Stimulated activated CD8-positive, alpha-beta memory T cell treated with anti-CD3 and anti-CD28 coated beads, Interleukin-4, amount 100 ng/mL, for 48 hours (primary cell): ENCODE results near the gene PRKCZ.
"Not testable (repeated sequence)": the region's sequence is repeated elsewhere in the genome, so short reads cannot be mapped to it uniquely, and the experiment has no call there.

ENCODE experiments used
- DNase-seq: peaks from one replicate; pipeline ENCODE4 v3.0.0-alpha.2; 2020

The PRKCZ gene

DNA sequence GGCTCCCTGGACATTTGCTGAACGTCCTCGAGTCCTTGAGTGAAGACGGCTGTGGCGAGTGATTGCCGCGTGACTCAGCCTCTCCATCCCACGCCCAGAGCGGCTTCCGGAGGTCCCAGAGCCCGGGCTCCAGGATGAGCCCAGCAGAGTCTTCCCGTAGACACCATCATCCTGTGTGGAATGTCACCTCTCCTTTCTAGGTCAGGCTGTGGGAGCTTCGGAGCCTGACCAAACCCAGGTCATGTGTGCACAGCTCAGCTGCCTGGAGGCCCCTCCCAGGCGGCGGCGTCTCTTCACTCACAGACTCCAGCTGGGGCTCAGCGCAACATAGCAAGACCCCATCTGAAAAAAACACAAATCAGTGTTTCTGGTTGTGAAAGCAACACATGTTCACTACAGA, 38.2 kb downstream of the PRKCZ start:
- no peak for DNase-seq

DNA sequence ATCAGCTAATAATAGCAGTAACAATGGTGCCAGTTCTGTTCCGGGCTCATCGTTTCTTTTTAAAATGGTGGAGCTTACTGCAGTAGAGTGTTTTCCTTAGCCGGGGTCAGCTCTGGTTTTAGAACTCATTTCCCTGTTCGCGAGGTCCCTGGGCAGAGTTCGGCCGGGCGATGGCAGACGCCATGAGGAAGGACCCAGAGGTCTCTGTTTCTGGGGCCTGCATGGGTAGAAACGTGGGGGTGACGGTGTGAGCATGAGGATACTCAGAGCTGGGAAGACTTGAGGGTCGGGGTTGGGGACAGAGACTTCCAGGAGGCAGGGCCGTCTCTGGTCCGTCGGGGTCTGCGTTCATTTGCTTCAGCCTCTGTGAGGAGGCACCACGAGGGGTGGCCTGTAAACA, 38.8 kb downstream of the PRKCZ start:
- DNase-seq = no peak

DNA sequence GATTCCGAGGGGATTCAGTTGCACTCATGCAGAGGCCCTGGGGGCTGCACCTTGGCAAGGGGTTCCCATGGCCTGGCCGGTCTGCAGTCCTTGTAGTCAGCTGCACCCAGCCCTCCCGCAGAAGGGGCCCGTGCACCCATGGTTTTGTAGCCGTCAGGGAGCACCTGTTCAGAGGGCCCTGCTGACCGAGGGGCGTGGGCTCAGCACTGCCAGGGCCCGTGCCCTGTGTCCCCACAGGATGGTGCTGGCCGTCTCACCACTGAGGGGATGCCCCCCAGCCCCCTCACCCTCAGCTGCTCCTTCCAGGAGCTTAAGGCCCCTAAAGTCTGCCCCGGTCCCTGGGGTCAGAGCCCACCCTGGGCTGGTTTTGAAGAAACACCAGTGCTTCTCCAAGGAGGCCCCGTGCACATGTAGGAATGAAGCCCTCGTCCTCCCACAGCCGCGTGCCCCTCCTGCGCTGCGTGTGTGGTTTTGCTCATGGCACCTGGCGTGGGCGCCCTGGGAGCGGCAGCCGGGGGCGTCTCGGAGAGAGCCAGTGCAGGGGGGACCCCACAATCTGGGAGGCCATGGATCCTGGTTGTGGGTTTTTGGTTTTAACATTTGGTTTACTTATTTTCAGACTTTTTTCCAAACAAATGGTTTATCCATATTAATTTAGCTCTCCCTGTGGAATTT, 40.1 kb downstream of the PRKCZ start:
- no peak for DNase-seq

DNA sequence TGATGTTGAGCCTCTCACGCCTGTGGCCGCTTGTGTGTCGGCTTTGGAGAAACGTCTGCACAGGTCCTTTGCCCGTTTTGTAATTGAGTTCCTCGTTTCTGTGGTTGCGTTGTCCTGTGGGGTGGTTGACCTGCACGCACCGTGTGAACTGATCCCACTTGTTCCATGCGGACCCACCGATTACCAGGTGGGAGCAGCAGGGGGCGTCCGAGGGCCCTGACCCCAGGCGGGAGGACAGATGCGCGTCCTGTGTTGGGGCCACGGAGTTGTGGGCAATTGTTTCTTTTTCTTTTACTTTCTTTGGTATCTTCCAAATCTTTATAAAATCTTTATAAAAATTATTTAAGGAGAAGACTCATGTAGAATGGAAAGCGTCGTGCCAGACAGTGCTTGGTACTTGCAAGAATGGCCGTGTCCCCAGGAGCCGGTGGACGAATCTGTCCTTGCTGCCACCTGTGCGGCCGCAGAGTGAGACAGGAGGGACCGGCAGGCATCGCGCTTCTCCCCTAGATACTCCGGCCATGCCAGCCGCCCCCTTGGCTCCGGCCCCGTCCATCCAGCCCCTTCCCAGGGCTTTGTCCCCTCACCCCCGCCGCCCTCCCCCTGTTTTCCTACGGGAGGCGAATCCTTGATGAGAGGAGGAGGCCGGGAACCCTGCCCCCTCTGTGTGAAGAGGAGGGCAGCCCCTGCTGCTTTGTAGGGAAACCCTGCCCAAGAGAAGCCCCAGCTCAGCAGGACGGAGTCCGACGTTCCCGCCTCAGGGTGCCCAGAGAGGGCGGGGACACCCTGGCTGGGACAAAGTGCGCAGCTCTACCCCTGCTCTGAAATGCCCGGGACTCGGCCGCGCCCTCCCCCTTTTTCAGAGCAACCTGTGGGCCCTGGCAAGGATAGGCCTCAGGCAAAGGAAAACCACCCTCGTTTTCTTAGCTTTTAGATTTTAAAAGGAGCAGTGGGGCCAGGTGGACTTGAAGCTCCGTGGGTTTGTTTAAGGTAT, 41.7 kb downstream of the PRKCZ start:
- peak; percentile 74 for DNase-seq

DNA sequence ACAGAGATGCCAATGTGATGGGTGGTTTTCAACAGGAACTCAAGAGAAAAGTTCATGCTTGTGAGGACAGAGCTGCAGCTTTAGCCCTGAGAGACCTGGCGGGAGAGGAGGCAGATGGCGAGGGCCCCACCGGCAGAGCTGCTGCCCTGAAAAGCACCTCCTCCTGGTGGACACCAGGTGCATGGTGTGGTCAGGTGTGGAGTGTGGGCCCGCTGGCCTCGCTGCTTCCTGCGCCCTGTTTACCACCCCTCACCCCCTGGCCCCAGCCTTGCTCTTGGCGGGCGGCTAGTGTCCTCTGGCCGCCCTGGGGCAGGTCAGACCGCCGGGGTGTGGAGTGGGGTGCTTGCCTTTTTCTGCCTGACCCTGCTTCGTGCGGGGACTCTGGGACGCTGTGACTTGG, 42.8 kb downstream of the PRKCZ start:
- no peak for DNase-seq

DNA sequence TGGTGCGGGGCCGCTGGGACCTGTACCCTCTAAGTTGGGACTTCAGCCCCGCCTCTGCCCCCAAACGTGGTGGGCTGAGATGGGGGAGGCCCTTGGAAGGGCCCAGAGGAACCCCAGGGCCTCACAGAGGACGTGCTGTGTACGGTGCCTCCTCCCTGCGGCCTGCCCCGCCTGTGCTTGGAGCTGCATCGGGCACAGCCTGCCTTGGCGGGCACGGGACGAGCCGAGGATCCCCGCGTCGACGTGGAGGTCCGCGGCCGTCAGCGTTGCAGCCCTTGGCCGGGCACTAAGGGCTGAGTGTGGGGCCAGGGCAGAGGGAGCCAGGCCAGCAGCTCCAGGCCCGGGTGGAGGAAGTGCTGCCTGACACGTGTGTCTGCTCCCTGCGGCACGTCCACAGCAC, 43.4 kb downstream of the PRKCZ start:
- no peak for DNase-seq

DNA sequence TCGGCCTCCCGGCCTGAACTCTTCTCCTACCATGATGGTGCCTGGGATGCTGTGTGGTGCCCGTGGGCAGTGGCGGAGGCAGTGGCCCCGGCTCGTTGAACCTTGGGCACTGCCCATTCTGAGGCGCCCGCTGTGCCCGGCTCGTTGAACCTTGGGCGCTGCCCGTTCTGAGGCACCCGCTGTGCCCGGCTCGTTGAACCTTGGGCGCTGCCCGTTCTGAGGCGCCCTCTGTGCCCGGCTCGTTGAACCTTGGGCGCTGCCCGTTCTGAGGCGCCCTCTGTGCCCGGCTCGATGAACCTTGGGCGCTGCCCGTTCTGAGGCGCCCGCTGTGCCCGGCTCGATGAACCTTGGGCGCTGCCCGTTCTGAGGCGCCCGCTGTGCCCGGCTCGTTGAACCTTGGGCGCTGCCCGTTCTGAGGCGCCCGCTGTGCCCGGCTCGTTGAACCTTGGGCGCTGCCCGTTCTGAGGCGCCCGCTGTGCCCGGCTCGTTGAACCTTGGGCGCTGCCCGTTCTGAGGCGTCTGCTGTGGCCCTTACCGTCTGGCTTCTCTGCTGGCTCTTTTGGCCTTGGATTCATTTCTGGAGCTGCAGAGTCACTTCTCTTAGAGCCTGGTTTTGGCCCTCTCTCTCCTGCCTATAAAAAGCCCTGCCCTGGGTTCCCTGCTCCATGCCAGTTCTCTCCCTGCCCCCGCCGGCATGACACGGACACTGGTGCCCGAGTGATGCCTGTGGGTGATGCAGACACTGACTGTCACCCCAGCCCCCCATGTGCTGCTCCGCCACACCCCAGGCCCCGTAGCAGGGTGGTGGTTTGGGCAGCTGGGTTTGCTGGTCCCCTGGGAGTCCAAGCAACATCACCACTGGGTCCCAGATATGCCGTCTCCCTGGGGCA, 44.3 kb downstream of the PRKCZ start:
- DNase-seq = not testable (repeated sequence)

DNA sequence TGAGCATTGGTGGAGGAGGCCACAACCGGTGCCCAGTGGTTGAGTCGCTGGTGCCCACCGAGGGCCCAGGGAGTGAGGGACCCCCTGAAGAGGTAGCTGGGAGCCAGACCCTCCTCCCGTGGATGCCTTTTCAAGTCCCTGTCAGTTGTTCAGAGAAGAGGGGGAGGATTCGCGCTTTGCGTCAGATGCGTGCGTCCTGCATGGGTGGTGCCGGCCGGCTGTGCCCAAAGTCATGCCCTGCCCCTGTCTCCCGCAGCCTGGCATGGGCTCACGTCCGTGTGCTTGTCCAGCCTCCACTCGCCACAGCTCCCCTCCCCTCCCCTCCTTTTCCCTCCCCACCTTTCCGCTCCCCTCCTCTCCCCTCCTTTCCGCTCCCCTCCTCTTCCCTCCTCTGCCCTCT, 45.2 kb downstream of the PRKCZ start:
- no peak for DNase-seq

DNA sequence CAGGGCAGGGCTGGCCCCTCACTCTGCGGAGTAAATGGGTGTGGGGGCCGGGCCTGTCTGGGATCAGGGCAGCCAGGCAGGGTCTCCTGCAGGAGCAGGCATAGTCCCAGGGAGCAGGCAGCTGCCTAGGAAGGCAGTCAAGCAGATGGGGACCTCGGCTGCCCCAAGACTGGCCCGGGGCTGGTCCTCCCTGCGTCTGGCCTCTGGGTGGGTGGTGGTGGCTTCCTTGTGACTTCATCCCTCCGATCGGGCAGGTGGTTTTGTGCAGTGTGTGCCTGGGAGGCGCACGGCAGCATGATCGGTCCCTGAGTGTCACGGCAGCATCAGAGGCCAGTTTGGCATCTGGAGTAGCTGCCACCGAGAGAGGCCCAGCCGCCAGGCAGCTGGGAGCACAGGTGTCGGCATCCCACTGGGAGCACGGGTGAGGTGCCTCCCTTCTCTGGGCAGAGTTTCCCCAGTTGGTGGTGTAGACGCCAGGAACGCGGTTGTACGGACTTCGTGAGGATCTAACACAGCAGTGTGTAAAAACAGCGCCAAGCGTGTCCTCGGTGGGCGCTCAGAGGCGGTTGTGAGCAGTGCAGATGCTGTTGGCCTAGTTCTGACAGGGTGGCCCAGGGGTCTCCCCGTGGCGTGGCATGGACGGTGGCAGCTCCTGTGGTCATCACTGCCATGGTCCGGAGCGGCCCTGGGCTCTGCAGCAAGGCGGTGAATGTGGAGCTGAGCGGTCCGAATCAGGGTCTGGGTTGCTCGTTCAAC, 45.9 kb downstream of the PRKCZ start:
- no peak for DNase-seq

DNA sequence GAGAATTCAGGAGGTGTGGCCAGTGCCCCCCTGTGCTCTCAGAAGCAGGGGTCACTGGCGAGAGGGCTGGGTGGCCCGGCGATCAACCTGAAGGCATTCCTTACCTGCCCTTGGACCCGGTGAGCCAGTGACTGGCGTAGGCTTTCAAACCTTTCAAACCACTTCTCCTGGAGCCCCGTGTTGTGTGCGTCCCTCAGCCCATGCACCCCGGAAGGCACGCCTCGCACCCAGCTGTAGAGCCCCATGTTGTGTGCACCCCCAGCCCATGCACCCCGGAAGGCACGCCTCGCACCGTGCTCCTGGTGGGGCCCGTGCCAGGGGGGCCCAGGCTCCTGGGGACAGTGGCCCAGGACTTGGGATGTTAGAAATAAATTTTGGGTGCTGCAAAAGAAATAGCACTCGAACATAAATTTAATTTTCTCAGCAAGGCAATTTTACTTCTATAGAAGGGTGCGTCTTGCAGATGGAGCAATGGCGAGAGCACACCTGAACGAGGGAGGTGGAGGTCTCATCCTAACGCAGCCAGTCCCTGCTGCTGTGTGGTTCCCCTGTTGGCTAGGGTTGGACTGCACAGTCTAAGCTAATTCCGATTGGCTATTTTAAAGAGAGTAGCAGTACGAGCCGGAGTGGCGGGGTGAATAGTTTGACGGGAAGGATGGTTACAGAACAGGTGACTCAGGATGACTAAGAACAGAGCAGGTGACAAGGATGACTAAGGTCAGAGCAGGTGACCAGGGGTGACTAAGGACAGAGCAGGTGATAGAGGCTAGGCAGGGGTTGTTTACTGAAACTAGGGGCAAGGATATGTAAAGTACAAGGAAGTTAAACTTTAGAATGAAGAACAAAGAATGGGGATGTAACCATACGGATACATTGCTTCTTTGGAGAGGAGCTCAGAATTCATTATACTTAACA, 47.4 kb downstream of the PRKCZ start:
- DNase-seq = no peak

DNA sequence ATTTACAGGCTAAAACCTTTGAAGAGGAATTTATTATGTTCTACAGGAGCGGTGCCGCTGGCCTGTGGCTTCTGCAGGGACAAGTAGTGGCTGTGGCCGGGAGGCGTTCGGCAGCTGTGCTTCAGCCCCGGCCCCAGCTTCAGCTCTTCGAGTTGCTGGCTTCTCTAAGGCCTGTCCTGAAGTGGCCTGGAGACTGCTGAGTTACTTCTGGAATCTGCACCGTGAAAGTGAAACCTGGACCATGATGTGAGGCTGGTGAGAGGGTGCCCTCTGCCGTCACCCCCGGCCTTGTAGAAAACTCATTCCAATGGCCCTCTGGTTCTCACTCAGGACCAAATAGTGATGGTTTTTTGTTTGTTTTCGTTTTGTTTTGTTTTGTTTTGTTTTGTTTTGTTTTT, 48.1 kb downstream of the PRKCZ start:
- no peak for DNase-seq

DNA sequence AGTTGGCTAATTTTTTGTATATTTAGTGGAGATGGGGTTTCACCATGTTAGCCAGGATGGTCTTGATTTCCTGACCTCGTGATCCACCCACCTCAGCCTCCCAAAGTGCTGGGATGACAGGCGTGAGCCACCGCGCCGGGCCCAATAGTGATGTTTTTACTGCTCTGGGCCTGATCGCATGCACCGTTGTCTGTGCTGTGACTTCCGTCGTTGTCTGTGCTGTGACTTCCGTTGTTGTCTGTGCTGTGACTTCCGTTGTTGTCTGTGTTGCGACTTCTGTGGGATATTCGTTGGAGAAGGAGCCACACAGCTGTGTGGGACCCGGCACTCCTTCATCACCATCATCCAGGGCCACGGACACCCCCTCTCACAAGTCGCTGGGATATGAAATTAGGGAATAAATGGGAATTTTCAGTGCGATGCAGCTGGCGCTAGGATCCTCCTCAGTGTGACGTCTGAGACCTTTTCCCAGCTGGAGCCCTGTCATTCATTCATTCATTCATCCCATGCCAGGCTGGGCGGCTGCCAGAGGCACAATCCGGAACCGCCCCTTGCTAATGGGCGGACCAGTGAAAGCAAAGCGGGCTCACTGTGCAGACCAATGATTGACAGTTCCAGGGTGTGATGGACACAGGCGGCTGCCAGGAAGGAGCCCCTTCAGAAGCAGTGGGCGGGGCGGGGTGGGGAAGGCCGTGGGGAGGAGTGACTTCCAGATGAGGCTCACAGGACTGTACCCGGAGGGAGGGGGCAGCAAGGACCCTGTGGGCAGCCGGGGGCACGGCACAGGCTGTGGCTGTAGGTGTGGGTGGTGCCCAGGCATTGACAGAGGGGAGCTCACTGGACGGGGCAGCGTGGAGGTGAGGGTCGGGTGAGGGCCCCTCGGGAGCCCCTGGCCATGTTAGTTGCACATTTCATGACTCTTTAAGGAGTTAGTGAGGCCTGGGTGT, 48.9 kb downstream of the PRKCZ start:
- DNase-seq = no peak

DNA sequence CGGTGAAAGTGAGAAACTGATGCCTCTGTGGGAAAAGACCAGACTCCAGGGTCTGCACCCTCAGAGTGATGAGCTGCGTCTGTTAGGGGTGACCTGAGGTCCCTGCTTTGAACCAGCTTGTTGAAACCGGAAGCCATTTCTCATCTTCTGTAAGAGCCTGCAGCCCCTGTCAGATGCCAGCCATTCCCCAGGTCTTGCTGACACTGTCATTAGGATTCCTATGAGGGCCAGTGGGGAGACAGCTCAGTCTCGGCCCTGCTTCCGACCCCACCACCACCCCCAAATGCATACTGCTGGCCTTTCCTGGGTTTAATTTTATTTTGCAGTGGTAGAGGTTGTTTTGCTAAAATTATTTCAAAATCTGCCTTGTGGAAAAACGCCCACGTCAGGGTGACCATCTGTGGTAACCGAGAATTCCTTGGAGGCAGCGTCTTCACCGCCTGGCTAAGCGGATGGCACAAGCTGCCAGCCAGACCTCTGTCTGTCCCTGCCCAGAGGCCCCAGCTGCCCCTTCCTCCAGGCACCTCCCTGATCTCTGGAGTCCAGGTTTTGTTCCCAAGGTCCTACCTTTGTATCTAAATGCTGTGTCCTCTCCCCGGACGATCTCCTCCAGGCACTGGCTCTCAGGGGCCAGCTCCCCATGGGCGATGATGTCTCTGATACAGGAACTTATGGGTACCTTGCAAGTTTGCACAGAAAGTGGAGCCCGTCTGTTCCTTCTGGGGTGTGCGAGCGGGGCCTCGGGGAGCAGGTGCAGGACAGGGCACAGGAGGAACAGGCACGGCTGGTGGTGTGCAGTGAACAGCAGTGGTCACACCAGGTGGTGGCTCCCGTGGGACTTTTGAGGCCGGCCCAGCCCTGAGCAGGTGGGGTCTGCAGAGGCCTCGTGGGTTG, 49.9 kb downstream of the PRKCZ start:
- no peak for DNase-seq

DNA sequence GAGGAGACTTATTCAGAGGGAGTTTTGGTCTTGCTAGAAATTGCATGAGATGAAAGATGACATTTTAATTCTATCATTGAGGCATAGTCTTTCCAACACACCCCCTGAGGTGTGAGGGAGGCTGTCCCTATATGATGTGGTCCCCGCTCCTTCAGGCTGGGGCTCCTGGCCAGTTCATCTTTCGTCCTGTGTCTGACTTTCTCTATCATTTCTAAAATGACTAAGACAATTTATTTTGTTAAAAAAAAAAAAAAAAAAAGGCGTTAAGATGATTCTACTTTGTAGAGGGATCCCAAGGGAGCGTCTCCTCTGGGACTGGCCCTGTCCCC, 50.5 kb downstream of the PRKCZ start:
- no peak for DNase-seq

DNA sequence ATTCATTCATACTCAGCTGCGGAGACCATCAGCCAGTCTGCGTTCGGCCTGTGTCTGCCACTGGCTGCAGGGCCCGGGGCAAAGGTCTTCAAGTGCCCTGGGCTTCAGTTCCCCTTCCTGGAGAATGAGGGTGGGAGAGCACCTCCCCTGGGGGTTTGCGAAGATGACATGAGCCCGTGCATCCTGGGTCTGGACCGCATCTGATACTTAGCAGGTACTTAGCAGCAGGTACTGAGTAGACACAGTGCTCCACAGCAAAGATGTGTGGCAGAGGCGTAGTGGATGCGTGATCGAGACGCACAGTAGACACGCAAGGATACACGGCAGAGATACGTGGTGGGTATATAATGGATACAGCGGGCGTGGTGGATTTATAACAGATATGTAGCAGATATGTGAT, 51.3 kb downstream of the PRKCZ start:
- DNase-seq = no peak

DNA sequence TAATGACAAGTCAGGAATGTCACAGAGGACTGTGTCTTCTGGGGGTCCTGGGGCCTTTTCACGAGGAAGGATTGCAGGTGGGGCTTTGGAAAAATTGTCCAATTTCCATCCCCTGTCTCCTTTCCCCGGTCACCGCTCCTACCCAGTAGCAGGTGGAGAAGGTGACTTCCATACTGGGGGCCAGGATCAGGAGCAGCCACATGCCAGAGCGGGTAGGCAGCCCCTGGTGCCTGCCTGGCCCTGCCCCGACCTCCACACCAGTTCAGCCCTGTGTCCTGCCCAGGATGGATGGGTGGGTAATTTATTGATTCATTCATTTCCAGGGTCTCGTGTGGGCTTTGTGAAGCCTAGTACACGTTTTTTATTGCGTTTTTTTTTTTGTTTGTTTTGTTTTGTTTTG, 51.7 kb downstream of the PRKCZ start:
- no peak for DNase-seq

DNA sequence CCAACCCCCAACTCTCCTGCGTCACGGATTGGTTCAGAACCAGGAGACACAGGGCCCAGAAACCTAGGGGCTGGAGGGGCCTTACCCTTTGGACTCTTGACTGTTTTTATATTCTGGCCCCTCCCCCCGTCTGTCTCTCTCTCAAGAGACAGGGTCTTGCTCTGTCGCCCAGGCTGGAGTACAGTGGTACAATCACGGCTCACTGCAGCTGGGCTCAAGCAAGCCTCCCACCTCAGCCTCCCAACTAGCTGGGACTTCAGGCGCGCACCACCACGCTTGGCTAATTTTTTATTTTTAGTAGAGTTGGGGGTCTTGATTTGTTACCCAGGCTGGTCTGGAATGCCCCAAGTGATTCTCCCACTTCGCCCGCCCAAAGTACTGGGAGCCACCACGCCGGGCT, 52.5 kb downstream of the PRKCZ start:
- no peak for DNase-seq

DNA sequence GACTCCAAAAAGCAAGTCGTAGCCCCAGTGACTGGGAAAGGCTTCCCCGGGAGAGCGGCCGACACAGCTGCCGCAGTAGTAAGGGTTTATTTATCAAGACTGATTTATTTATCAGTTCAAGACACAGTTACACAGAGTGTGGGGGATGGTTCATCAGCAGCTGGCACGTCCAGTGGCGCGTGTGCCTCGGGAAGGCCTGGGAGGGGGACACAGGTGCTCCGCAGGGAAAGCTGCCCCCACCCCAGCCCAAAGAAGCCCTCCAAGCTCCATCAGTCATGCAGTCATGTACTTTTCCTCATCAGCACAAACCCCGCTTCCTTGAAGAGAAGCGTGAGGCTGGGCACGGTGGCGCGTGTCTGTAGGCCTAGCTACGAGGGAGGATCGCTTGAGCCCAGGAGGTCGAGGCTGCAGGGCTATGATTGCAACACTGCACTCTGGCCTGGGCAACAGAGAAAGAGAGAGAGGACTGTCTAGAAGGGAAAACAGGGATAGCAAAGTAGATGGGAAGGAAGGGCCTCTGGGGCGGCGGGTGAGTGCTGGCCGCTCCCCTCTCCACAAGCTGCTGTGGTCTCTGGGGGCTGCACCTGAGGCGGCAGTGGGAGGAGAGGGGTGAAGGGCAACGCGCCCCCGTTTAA, 53.2 kb downstream of the PRKCZ start:
- DNase-seq = no peak
